ENCODE data around the gene PLEK.

- TF ChIP-seq CTCF (IDR thresholded peaks at IDR 0.05) = no peak
- no peak for TF ChIP-seq POLR2A (IDR thresholded peaks at IDR 0.05)
These were observed 23.7 kb downstream of the PLEK start for GRCh38 chr2:68388772-68389171.
